Upper lobe of left lung (tissue), 4 donors: ENCODE results near the gene DNER.

ENCODE experiments used
- CTCF ChIP-seq, 6 experiments: fragments of 450-650 bp in 4 of 6; fragments of 200-600 bp in 2 of 6; sonication (generic) in 2 of 6; IDR thresholded peaks; one replicate each; pipeline ENCODE4 v1.5.1; 2016 to 2019; ENCODE audit warnings: antibody characterized with exemption in 6 of 6
- POLR2A ChIP-seq, 4 donors: fragments of 450-650 bp; IDR thresholded peaks; one replicate each; pipeline ENCODE4 v1.5.1; 2016 to 2017; ENCODE audit warnings: antibody characterized with exemption in 4 of 4, mild to moderate bottlenecking in 2 of 4

- no peak for TF ChIP-seq POLR2A (IDR thresholded peaks at IDR 0.05)
- no peak for TF ChIP-seq CTCF (IDR thresholded peaks at IDR 0.05)
Observed at GRCh38 chr2:229725716-229726574, 11.6 kb upstream of the DNER start.
